ENCODE results near the gene ZCCHC7. TPM values are rescaled to one million over a fixed set of nuclear protein-coding genes. Genes with fewer than 3 reads are reported as not detected.
"Not testable (repeated sequence)": the region's sequence is repeated elsewhere in the genome, so short reads cannot be mapped to it uniquely, and the experiment has no call there.

Gene ZCCHC7
- total RNA-seq, 1 donor from 2014 or later: 22.1 TPM

DNA sequence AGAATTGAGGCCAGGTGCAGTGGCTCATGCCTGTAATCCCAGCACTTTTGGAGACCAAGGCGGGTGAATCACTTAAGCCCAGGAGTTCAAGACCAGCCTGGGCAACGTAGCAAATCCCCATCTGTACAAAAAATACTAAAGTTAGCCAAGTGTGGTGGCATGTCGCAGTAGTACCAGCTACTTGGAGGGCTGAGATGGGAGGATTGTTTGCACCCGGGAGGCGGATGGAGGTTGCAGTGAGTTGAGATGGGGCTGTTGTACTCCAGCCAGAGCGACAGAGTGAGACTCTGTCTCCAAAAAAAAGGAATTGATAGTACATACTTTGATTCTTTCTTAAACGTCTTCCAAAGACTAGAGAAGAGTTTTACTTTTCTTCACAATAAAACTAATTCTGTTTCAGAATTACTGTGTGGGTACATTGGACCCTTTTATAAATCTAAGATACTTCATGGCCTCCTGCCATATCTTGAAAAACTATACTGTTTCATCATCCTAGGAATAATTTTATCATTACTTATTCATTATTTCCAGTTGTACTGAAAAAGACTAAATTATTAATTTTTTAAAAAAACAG lies 170.1 kb downstream of the ZCCHC7 start:
- DNase-seq (ENCODE audit: low spot score): no peak
- H3K27ac Mint-ChIP-seq: no peak overlapping the region
- no peaks in the 10 kb centered on the region for H3K9me3 Mint-ChIP-seq
- no peaks in the 10 kb centered on the region for H3K27me3 Mint-ChIP-seq (ENCODE audit: insufficient read depth)
- peaks cover 31% of the 10 kb centered on the region for H3K4me1 Mint-ChIP-seq (ENCODE audit: low read depth)
- H3K36me3 Mint-ChIP-seq (ENCODE audit: low read depth): peaks cover 14% of the 10 kb centered on the region
- intact Hi-C loops (cut with micrococcal nuclease): loop anchor here (1.0 to 2.0 kb wide), 2 partner anchors 12 to 210 kb away; no protein-coding TSS in a partner anchor
- H3K4me3 Mint-ChIP-seq: no peak overlapping the region

DNA sequence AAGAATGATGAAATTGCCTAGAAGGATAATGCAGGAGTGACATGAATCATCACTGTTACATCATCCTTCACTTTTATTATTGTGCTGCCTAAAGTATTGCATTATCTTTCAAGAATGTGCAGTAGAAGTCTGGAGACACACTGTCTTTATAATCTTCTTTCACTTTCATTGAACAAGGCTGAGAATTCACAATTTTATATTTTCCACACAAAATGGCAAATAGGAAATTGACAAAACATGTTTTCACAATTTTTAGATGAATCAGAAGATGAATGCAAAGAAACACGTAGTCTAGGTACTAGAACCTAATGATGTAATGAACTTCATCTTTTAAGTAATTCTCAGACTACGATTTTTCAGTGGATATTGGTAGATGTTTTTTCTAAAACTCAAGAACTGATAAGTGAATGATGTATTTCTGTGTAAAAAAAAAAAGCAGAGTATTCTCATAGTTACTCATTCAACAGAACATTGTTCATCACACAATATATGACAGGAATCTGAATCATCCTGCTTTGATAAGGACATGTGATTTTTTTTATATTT lies 170.6 kb downstream of the ZCCHC7 start:
- H3K4me3 Mint-ChIP-seq: peak overlapping the region; percentile 36
- DNase-seq (ENCODE audit: low spot score): no peak
- peak overlapping the region; percentile 79 for H3K27ac Mint-ChIP-seq
- peaks cover 37% of the 10 kb centered on the region for H3K4me1 Mint-ChIP-seq (ENCODE audit: low read depth)
- peaks cover 14% of the 10 kb centered on the region for H3K36me3 Mint-ChIP-seq (ENCODE audit: low read depth)
- intact Hi-C loops (cut with micrococcal nuclease): loop anchor here (1.0 to 2.0 kb wide), 3 partner anchors 11 to 210 kb away; partner anchors contain the start of gene ZCCHC7
- no peaks in the 10 kb centered on the region for H3K27me3 Mint-ChIP-seq (ENCODE audit: insufficient read depth)
- no peaks in the 10 kb centered on the region for H3K9me3 Mint-ChIP-seq

DNA sequence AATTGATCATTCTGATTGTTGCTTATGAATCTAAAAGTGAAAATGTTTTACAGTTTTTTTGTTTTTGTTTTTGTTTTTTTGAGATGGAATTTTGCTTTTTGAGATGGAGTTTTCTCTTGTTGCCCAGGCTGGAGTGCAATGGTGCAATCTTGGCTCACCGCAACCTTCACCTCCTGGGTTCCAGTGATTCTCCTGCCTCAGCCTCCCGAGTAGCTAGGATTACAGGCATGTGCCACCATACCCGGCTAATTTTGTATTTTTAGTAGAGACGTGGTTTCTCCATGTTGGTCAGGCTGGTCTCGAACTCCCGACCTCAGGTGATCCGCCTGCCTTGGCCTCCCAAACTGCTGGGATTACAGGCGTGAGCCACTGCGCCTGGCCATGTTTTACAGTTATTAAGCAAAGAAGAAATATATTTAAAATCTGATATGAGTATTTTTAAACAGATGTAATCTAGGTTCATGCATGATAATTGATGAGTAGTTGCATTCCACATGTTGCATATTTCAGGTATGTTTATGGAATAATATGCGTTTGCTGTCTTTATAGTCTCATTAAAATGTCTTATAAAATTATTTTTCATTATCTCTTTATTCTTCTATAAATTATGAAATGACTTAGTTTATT lies 171.4 kb downstream of the ZCCHC7 start:
- intact Hi-C loops (cut with micrococcal nuclease): loop anchor here (1.0 to 2.0 kb wide), 2 partner anchors 171 to 211 kb away; partner anchors contain the start of gene ZCCHC7
- H3K27ac Mint-ChIP-seq; H3K27me3 Mint-ChIP-seq (ENCODE audit: insufficient read depth); H3K9me3 Mint-ChIP-seq; DNase-seq (ENCODE audit: low spot score); H3K4me3 Mint-ChIP-seq: not testable (repeated sequence)
- peaks cover 41% of the 10 kb centered on the region for H3K4me1 Mint-ChIP-seq (ENCODE audit: low read depth)
- H3K36me3 Mint-ChIP-seq (ENCODE audit: low read depth): peaks cover 11% of the 10 kb centered on the region

DNA sequence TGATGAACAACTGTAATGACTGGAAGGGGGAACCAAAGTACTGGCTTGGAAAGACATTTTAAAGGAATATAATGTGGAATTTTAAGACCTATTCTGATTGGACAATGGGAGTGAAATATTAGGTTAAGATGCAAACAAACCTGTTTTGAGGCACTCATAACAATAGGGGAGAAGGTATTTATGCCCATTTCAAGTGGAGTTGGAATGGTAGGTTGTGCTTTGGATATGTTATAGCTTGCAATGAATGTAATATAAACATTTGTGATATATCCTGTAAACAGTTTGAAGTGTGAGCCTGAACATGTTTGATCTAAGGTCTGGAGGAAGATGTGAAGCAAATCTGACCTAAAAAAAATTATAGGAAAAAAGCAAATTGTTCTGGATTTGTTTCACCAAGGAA lies 172.5 kb downstream of the ZCCHC7 start:
- H3K9me3 Mint-ChIP-seq: no peaks in the 10 kb centered on the region

DNA sequence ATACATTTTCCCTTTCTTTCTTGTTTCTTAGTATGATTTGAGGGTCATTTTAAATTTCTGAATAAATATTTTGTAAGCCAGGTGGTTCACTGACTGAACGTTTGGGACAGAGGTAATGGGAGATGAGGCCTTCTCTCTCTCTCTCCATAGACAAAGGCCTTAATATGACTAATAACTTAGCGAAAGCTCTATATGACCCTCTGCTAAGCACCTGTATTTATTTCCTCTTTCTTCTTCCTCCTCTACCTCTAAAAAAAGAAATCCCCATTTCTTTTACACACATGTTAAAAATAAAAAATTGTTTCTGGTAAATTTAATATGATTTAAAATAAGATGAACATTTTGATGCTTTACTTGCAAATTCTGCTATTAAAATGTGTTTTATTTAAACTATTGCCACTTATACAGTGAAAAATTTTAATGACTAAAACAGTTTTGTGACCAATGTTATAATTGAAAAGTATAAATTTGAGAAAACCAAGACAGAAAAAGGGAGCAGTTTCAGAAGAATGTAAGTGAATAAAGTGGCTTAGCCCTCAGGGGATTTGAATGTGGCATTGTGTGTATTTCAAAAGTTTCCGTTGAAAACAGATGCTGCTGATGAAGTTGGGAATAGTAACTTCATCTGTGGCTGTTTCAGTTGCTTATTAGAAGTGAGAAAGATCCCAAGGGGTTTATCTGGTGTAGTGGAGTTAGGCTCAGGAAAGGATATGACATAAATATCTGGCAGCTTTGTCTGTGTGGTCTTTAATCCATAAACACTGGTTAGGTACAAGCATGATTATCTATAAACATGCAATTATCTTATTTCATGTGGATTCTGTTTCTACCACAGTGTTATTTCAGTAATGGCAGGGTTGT lies 173.5 kb downstream of the ZCCHC7 start:
- no peak overlapping the region for H3K4me3 Mint-ChIP-seq
- no peak overlapping the region for H3K27ac Mint-ChIP-seq
- H3K36me3 Mint-ChIP-seq (ENCODE audit: low read depth): peaks cover 9% of the 10 kb centered on the region
- intact Hi-C loops (cut with micrococcal nuclease): no loop called here
- H3K27me3 Mint-ChIP-seq (ENCODE audit: insufficient read depth): no peaks in the 10 kb centered on the region
- peaks cover 43% of the 10 kb centered on the region for H3K4me1 Mint-ChIP-seq (ENCODE audit: low read depth)
- no peak for DNase-seq (ENCODE audit: low spot score)
- H3K9me3 Mint-ChIP-seq: no peaks in the 10 kb centered on the region

More for the DNA sequence above, 172.5 kb downstream of the ZCCHC7 start:
- Mint-ChIP-seq H3K36me3 (ENCODE audit: low read depth) (peaks cover 11% of the 10 kb centered on the region), H3K27me3 (ENCODE audit: insufficient read depth) (no peaks in the 10 kb centered on the region), H3K4me1 (ENCODE audit: low read depth) (peaks cover 41% of the 10 kb centered on the region), H3K27ac (no peak overlapping the region), H3K4me3 (no peak overlapping the region)
- intact Hi-C loops (cut with micrococcal nuclease): no loop called here
- no peak for DNase-seq (ENCODE audit: low spot score)

DNA sequence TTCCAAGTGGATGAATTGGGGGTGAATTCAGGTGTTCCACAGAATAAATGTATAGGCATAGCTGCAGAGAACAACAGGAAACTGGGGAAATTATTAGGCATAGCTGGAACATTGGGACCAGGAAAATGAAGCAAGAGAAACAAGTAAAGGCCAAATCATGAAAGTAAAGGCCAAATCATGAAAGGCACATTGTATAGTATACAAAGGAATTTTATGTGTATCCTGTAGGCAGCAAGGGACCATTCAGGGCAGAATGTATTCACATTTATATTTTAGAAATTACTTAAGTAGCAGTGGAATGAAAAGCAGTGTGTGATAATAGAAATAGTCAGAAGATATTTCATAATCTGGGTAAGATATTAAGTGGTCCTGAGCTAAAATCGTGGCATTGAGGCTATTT lies 174.8 kb downstream of the ZCCHC7 start:
- peaks cover 50% of the 10 kb centered on the region for H3K4me1 Mint-ChIP-seq (ENCODE audit: low read depth)
- intact Hi-C loops (cut with micrococcal nuclease): no loop called here
- H3K4me3 Mint-ChIP-seq: no peak overlapping the region
- H3K27me3 Mint-ChIP-seq (ENCODE audit: insufficient read depth): no peaks in the 10 kb centered on the region
- no peak overlapping the region for H3K27ac Mint-ChIP-seq
- peaks cover 2% of the 10 kb centered on the region for H3K9me3 Mint-ChIP-seq
- peaks cover 9% of the 10 kb centered on the region for H3K36me3 Mint-ChIP-seq (ENCODE audit: low read depth)
- no peak for DNase-seq (ENCODE audit: low spot score)

DNA sequence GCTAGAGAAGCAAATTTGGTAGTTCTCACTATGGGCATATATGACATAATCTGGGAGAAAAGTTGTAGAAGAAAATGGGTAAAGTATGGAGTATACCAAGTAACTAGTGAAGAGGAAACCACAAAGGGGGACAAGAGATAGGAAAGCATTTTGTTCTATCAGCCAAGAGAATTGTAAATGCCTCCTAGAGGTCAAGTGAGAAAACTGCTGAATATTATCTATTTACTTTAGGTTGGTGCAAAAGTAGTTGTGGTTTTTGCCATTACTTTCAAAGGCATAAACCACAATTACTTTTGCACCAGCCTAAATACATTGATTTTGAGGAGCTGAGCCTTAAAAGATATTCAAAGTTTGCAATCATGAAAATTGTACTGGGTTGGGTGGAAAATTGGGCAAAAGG lies 175.4 kb downstream of the ZCCHC7 start:
- no peak overlapping the region for H3K27ac Mint-ChIP-seq
- no peak for DNase-seq (ENCODE audit: low spot score)

DNA sequence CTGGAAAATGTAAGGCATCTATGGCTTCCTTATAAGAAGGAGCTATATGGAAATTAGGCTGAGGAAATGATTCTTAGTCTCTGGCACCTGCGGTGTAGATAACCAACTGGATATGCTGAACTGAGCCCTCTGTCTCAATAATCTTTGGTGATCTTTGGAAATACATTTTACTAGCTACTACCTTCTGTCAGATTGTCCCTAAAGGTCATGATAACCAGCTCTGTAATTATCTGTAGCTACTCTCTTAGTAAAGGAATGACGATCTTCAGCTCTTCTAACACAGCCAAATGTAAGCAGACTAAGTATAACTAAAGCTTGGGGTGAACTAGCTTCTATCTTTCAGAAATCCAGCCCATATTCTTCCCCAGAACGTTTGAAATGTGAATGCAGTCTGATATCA lies 177.2 kb downstream of the ZCCHC7 start:
- no peaks in the 10 kb centered on the region for H3K27me3 Mint-ChIP-seq (ENCODE audit: insufficient read depth)
- no peak overlapping the region for H3K4me3 Mint-ChIP-seq
- no peak for DNase-seq (ENCODE audit: low spot score)
- peaks cover 11% of the 10 kb centered on the region for H3K36me3 Mint-ChIP-seq (ENCODE audit: low read depth)
- peaks cover 2% of the 10 kb centered on the region for H3K9me3 Mint-ChIP-seq
- H3K27ac Mint-ChIP-seq: no peak overlapping the region
- intact Hi-C loops (cut with micrococcal nuclease): no loop called here
- H3K4me1 Mint-ChIP-seq (ENCODE audit: low read depth): peaks cover 64% of the 10 kb centered on the region

More for the DNA sequence above, 175.4 kb downstream of the ZCCHC7 start:
- Mint-ChIP-seq H3K4me3 (no peak overlapping the region), H3K36me3 (ENCODE audit: low read depth) (peaks cover 9% of the 10 kb centered on the region), H3K9me3 (peaks cover 2% of the 10 kb centered on the region), H3K27me3 (ENCODE audit: insufficient read depth) (no peaks in the 10 kb centered on the region), H3K4me1 (ENCODE audit: low read depth) (peaks cover 54% of the 10 kb centered on the region)
- intact Hi-C loops (cut with micrococcal nuclease): no loop called here

DNA sequence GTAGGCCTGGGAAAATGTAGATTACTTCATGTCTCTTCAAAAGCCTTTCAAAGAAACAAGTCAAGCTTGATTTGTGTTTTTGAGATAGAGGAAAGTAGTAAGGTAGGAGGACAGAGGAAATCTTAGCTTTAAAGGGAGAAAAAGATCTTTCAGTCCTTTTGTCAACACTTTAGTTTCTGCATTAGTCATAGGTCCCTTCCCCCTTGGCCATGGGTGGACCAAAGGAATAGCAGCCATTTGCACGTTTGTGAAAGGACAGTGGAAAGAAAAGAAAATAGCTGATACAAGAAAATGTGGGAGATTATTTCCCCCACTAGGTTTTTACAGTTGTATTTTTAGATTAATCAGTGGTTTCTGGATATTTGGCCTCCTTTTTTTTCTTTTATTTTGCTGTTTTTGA lies 180.2 kb downstream of the ZCCHC7 start:
- no peak overlapping the region for H3K4me3 Mint-ChIP-seq
- peaks cover 50% of the 10 kb centered on the region for H3K4me1 Mint-ChIP-seq (ENCODE audit: low read depth)
- peaks cover 2% of the 10 kb centered on the region for H3K9me3 Mint-ChIP-seq
- peak overlapping the region; percentile 52 for H3K27ac Mint-ChIP-seq
- H3K36me3 Mint-ChIP-seq (ENCODE audit: low read depth): peaks cover 18% of the 10 kb centered on the region
- H3K27me3 Mint-ChIP-seq (ENCODE audit: insufficient read depth): no peaks in the 10 kb centered on the region
- intact Hi-C loops (cut with micrococcal nuclease): loop anchor here (5.0 to 10.0 kb wide), 4 partner anchors 88 to 223 kb away; partner anchors contain the start of gene ZBTB5
- DNase-seq (ENCODE audit: low spot score): no peak

DNA sequence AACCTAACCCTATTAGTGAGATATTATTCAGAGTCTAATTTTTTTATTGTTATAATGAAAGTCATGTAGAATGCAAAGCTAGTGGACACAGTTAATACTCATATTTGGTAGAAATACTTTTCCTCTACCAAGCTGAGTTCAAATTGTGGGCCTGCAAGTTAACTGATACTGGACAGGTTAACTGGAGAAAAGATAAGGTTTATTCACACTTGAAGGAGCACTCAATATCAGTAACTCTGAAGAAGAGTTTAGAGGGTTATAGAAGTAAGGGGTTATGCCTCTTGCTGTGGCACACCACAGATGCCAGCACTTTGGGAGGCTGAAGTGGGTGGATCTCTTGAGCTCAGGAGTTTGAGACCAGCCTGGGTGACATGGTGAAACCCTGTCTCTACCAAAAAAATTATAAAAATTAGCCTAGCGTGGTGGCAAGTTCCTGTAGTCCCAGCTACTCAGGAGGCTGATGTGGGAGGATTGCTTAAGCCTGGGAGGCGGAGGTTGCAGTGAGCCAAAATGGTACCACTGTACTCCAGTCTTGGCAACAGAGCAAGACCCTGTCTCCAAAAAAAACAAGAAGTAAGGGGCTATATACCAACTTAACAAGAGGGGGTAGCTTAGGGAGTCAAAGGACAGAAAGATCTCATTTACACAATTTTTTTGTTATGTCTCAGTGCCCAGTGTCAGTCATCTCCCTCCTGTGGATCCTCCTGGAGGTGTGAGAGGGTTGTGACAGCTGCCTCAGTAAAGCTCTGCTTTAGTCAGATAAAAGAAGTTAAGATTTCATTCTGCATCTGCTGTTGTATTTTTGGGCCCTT lies 180.9 kb downstream of the ZCCHC7 start:
- H3K4me3 Mint-ChIP-seq: peak overlapping the region; percentile 57
- peaks cover 2% of the 10 kb centered on the region for H3K9me3 Mint-ChIP-seq
- H3K27me3 Mint-ChIP-seq (ENCODE audit: insufficient read depth): no peaks in the 10 kb centered on the region
- peaks cover 45% of the 10 kb centered on the region for H3K4me1 Mint-ChIP-seq (ENCODE audit: low read depth)
- H3K27ac Mint-ChIP-seq: peak overlapping the region; percentile 52
- H3K36me3 Mint-ChIP-seq (ENCODE audit: low read depth): peaks cover 19% of the 10 kb centered on the region
- no peak for DNase-seq (ENCODE audit: low spot score)
- intact Hi-C loops (cut with micrococcal nuclease): loop anchor here (5.0 to 10.0 kb wide), 4 partner anchors 89 to 224 kb away; partner anchors contain the start of gene ZBTB5

DNA sequence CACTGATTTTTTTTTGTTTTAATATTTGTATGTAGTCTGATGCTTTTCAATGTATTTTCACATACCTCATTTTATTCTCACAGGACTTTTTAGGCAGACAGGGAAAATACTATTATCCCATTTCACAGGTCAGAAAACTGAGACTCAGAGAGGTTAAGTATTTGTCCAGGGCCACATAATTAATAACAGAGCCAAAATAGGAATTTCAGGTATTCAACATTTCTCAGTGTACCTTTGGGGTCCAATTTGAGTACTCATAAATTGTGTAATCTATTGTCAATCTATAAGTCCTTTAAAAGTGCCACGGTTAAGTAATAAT lies 181.4 kb downstream of the ZCCHC7 start:
- intact Hi-C loops (cut with micrococcal nuclease): loop anchor here (1.0 to 10.0 kb wide), 7 partner anchors 12 to 377 kb away; partner anchors contain the start of genes ZBTB5 and ZCCHC7

DNA sequence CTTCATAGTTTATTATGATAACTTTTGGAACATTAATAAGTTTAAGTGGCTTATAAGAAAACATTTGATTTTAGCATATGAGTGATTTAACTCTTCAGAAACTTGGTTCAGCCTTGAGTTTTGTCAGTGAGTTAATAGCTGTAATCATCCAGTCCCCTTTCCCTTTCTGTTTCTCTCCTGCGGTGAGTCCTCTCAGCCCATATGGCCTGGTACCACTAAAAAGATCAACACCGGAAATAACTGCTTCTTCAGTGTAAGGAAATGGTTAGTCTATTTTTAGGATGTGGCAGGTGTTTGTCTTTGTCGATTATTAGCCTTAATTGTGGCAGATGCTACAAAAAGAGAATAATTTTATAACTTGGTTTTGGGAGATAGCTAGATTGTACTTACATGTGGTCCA lies 181.9 kb downstream of the ZCCHC7 start:
- intact Hi-C loops (cut with micrococcal nuclease): loop anchor here (1.0 to 10.0 kb wide), 7 partner anchors 12 to 377 kb away; partner anchors contain the start of genes ZBTB5 and ZCCHC7
- Mint-ChIP-seq H3K9me3 (peaks cover 2% of the 10 kb centered on the region), H3K36me3 (ENCODE audit: low read depth) (peaks cover 19% of the 10 kb centered on the region), H3K4me1 (ENCODE audit: low read depth) (peaks cover 42% of the 10 kb centered on the region), H3K27me3 (ENCODE audit: insufficient read depth) (no peaks in the 10 kb centered on the region), H3K4me3 (peak overlapping the region; percentile 57), H3K27ac (peak overlapping the region; percentile 78)
- DNase-seq (ENCODE audit: low spot score): peak; percentile 34

More for the DNA sequence above, 181.4 kb downstream of the ZCCHC7 start:
- Mint-ChIP-seq H3K27ac (peak overlapping the region; percentile 78), H3K4me1 (ENCODE audit: low read depth) (peaks cover 42% of the 10 kb centered on the region), H3K36me3 (ENCODE audit: low read depth) (peaks cover 19% of the 10 kb centered on the region), H3K4me3 (peak overlapping the region; percentile 57), H3K27me3 (ENCODE audit: insufficient read depth) (no peaks in the 10 kb centered on the region), H3K9me3 (peaks cover 2% of the 10 kb centered on the region)
- no peak for DNase-seq (ENCODE audit: low spot score)

All from activated T-helper 1 cell treated with anti-CD3 and anti-CD28 coated beads, Interleukin-12 subunit alpha, Interleukin-12 subunit beta, Interleukin-2, Interleukin-4 antibody, amounts not matched to agents 30 ng/mL and 10 ng/mL and 1 ng/mL, durations not matched to agents 14 hours and 24 hours and 36 hours (primary cell).